ENCODE data around the gene LIPT2. TPM values are rescaled to one million over a fixed set of nuclear protein-coding genes. Genes with fewer than 3 reads are reported as not detected.

Gene LIPT2
- polyA plus RNA-seq, 1 of the 3 experiments (the other 2 are of a cell fraction) = 4.6 TPM

GRCh38 chr11:74468936-74469335 lies 24.6 kb downstream of the LIPT2 start:
- Histone ChIP-seq H3K36me3 (replicated peaks in 1 of 2; ENCODE audit: control insufficient read depth in 1 of 2, insufficient read depth in 2 of 2, low read length in 1 of 2) (no peaks in the 10 kb centered on the region), H3F3A (replicated peaks; ENCODE audit: insufficient read depth) (no peaks in the 10 kb centered on the region), H3K27me3 (ENCODE audit: insufficient read depth) (no peaks in the 10 kb centered on the region; the same call in 1 of the 2 replicates), H4K20me1 (ENCODE audit: insufficient read depth) (no peaks in the 10 kb centered on the region), H3K4me2 (no peak overlapping the region), H3K9me2 (no peaks in the 10 kb centered on the region), H3K79me2 (ENCODE audit: insufficient read depth) (no peaks in the 10 kb centered on the region), H3K4me1 (ENCODE audit: control insufficient read depth in 1 of 2, insufficient read depth in 2 of 2, low read depth in 1 of 2, low read length in 1 of 2) (peaks cover 0 to 2% of the 10 kb centered on the region in 2 experiments; a peak in 2 of 4 replicates), H2AFZ (ENCODE audit: low read depth) (no peak overlapping the region), H3K27ac (ENCODE audit: low read depth in 2 of 2, low read length in 1 of 2) (no peak overlapping the region), H3K4me3 (ENCODE audit: low read depth in 2 of 2, low read length in 1 of 2) (no peak overlapping the region), H3K9me3 (no peaks in the 10 kb centered on the region), H3K9ac (no peak overlapping the region)
- ChIA-PET POLR2A (interaction anchor here (0.5 kb wide), 1 partner anchor 482 kb away, joined by 3 read pairs; no protein-coding TSS in a partner anchor), CTCF (interaction anchor here (1.4 to 1.5 kb wide), 2 partner anchors 15 to 102 kb away, joined by 3 read pairs; no protein-coding TSS in a partner anchor)
- 57% methylated on average over 1 of the region's 1 CpG for WGBS (ENCODE audit: low lambda C conversion rate)
- TF ChIP-seq NFIC (IDR thresholded peaks at IDR 0.05; ENCODE audit: borderline replicate concordance) (no peak), RFX5 (IDR thresholded peaks at IDR 0.05; ENCODE audit: low read length) (no peak), USF1 (IDR thresholded peaks at IDR 0.05; ENCODE audit: borderline replicate concordance, low read depth) (no peak), EP300 (IDR thresholded peaks at IDR 0.05; ENCODE audit: borderline replicate concordance in 1 of 2, low read depth in 1 of 2, low read length in 1 of 2) (no peak), ELF1 (IDR thresholded peaks at IDR 0.05) (no peak), YY1 (IDR thresholded peaks at IDR 0.05; ENCODE audit: low read depth) (no peak), IRF3 (IDR thresholded peaks at IDR 0.05; ENCODE audit: low read depth, low read length) (no peak)
- no peak for DNase-seq

- POLR2A ChIA-PET = interaction anchor here (0.7 kb wide), 1 partner anchor 70 kb away, joined by 3 read pairs; the partner anchor contains the start of gene PGM2L1
- H3K27me3 ChIP-seq (ENCODE audit: insufficient read depth) = no peaks in the 10 kb centered on the region; the same call in 1 of the 2 replicates
- CTCF ChIA-PET = interaction anchor here (1.4 to 1.5 kb wide), 2 partner anchors 15 to 102 kb away, joined by 3 read pairs; no protein-coding TSS in a partner anchor
- no peak for DNase-seq
- no peak overlapping the region for H2AFZ ChIP-seq (ENCODE audit: low read depth)
- no peak overlapping the region for H3K4me2 ChIP-seq
- H3K9ac ChIP-seq = no peak overlapping the region
- no peaks in the 10 kb centered on the region for H3K9me3 ChIP-seq
- H3K79me2 ChIP-seq (ENCODE audit: insufficient read depth) = no peaks in the 10 kb centered on the region
- no peaks in the 10 kb centered on the region for H3K9me2 ChIP-seq
- no peaks in the 10 kb centered on the region for H4K20me1 ChIP-seq (ENCODE audit: insufficient read depth)
- H3F3A ChIP-seq (replicated peaks; ENCODE audit: insufficient read depth) = no peaks in the 10 kb centered on the region
- no peaks in the 10 kb centered on the region for H3K36me3 ChIP-seq (replicated peaks in 1 of 2; ENCODE audit: control insufficient read depth in 1 of 2, insufficient read depth in 2 of 2, low read length in 1 of 2)
- H3K4me3 ChIP-seq (ENCODE audit: low read depth in 2 of 2, low read length in 1 of 2) = no peak overlapping the region
- H3K4me1 ChIP-seq (ENCODE audit: control insufficient read depth in 1 of 2, insufficient read depth in 2 of 2, low read depth in 1 of 2, low read length in 1 of 2) = peaks cover 0 to 2% of the 10 kb centered on the region in 2 experiments; a peak in 2 of 4 replicates
- no peak for TF ChIP-seq MAX (IDR thresholded peaks at IDR 0.05; ENCODE audit: low read depth)
- H3K27ac ChIP-seq (ENCODE audit: low read depth in 2 of 2, low read length in 1 of 2) = no peak overlapping the region
Observed at GRCh38 chr11:74468521-74468920, 25.0 kb downstream of the LIPT2 start.

GRCh38 chr11:74468058-74468457 lies 25.5 kb downstream of the LIPT2 start:
- Histone ChIP-seq H3K79me2 (ENCODE audit: insufficient read depth) (no peaks in the 10 kb centered on the region), H3F3A (replicated peaks; ENCODE audit: insufficient read depth) (no peaks in the 10 kb centered on the region), H3K9me2 (no peaks in the 10 kb centered on the region), H4K20me1 (ENCODE audit: insufficient read depth) (no peaks in the 10 kb centered on the region), H3K9me3 (no peaks in the 10 kb centered on the region), H3K9ac (no peak overlapping the region), H3K4me3 (ENCODE audit: low read depth in 2 of 2, low read length in 1 of 2) (no peak overlapping the region), H3K4me2 (no peak overlapping the region), H3K27ac (ENCODE audit: low read depth in 2 of 2, low read length in 1 of 2) (no peak overlapping the region), H2AFZ (ENCODE audit: low read depth) (no peak overlapping the region), H3K27me3 (ENCODE audit: insufficient read depth) (no peaks in the 10 kb centered on the region; the same call in 1 of the 2 replicates), H3K4me1 (ENCODE audit: control insufficient read depth in 1 of 2, insufficient read depth in 2 of 2, low read depth in 1 of 2, low read length in 1 of 2) (peaks cover 0 to 2% of the 10 kb centered on the region in 2 experiments; a peak in 2 of 4 replicates), H3K36me3 (replicated peaks in 1 of 2; ENCODE audit: control insufficient read depth in 1 of 2, insufficient read depth in 2 of 2, low read length in 1 of 2) (no peaks in the 10 kb centered on the region)
- DNase-seq = no peak
- 57% methylated on average over 4 of the region's 4 CpGs for WGBS (ENCODE audit: low lambda C conversion rate)
- CTCF ChIA-PET = interaction anchor here (1.4 to 1.8 kb wide), 3 partner anchors 14 to 103 kb away, joined by 3 to 4 read pairs (median 3); no protein-coding TSS in a partner anchor
- TF ChIP-seq REST (IDR thresholded peaks at IDR 0.05; ENCODE audit: low read depth, low read length) (no peak), GATA2 (CRISPR knock-in tag; IDR thresholded peaks at IDR 0.05) (no peak), NFIC (IDR thresholded peaks at IDR 0.05; ENCODE audit: borderline replicate concordance) (no peak), USF1 (IDR thresholded peaks at IDR 0.05; ENCODE audit: borderline replicate concordance, low read depth) (no peak), RXRA (IDR thresholded peaks at IDR 0.05; ENCODE audit: borderline replicate concordance, low read depth) (no peak), TAF1 (IDR thresholded peaks at IDR 0.05; ENCODE audit: borderline replicate concordance, low read depth, low read length) (no peak)
- POLR2A ChIA-PET = interaction anchor here (0.7 kb wide), 1 partner anchor 70 kb away, joined by 3 read pairs; the partner anchor contains the start of gene PGM2L1
